HCT116 (cell line): ENCODE measurements around the gene VSX1. TPM values are rescaled to one million over a fixed set of nuclear protein-coding genes. Genes with fewer than 3 reads are reported as not detected.

Experiments
- ATAC-seq: fragments of 200-7000 bp; cut with Tn5 transposase; 2 replicates; pipeline ENCODE4 v1.9.1; 2020; ENCODE audit warnings: mild to moderate bottlenecking, moderate library complexity
- BruUV-seq: library from RNA; stranded (reverse); fragments of 400-500 nt; replicated peaks from 2 replicates; lab custom pipeline; 2021; lab: Mats Ljungman, UMichigan
- CTCF ChIA-PET: fragments of 300-600 bp; sonication (Branson Sonifier 250); formaldehyde crosslinking; loops from one replicate; lab custom pipeline; 2021; ENCODE audit warnings: antibody characterized with exemption; lab: Charles Lee
- POLR2A ChIA-PET: fragments of 300-600, 350-600 bp; sonication (Branson Sonifier 250); formaldehyde crosslinking; loops from one replicate; lab custom pipeline; 2021; ENCODE audit warnings: antibody characterized with exemption; lab: Charles Lee
- RAD21 ChIA-PET, 2 experiments: fragments of 300-600 bp; sonication (Branson Sonifier 250); formaldehyde crosslinking; loops; one replicate each; lab custom pipeline; 2023; ENCODE audit warnings: low total read pairs in 2 of 2; ENCODE audit not compliant: uncharacterized antibody in 2 of 2, unreplicated experiment in 2 of 2, low non-redundant PET in 1 of 2; lab: Charles Lee
- DNase-seq: peaks from one replicate; pipeline ENCODE4 v3.0.0-alpha.2; 2010; ENCODE audit warnings: low read depth, low spot score
- H2AFZ ChIP-seq: fragments of 200-600 bp; shearing (Covaris generic), sonication (generic); 2 replicates; pipeline ENCODE4 v1.6.1; 2017; ENCODE audit warnings: low read depth, mixed run types, mixed read lengths, antibody characterized with exemption, low read length; ENCODE audit not compliant: poor library complexity, severe bottlenecking
- H3K27ac ChIP-seq: 2 replicates; pipeline ENCODE4 v1.5.1; 2012; ENCODE audit warnings: low read depth, low read length
- H3K27me3 ChIP-seq: fragments of 200-600 bp; sonication (generic); 2 replicates; pipeline ENCODE4 v1.6.1; 2016; ENCODE audit warnings: mixed run types, low read length, mixed read lengths; ENCODE audit not compliant: insufficient read depth
- H3K36me3 ChIP-seq, 2 experiments: fragments of 200-500 bp in 1 of 2; fragments of 200-600 bp in 1 of 2; sonication (Bioruptor generic) in 1 of 2; sonication (generic) in 1 of 2; 2 replicates each; pipeline versions ENCODE4 v1.5.1 to v1.6.1; 2014 to 2016; ENCODE audit warnings: low read length in 2 of 2, inconsistent platforms in 1 of 2, mixed read lengths in 1 of 2, mixed run types in 1 of 2; ENCODE audit not compliant: insufficient read depth in 2 of 2, control insufficient read depth in 1 of 2
- H3K4me1 ChIP-seq, 2 experiments: fragments of 200-600 bp in 1 of 2; sonication (generic) in 1 of 2; 2 replicates each; pipeline versions ENCODE4 v1.5.1 to v1.6.1; 2012 to 2017; ENCODE audit warnings: low read length in 2 of 2, inconsistent platforms in 1 of 2, mild to moderate bottlenecking in 1 of 2, mixed read lengths in 1 of 2, mixed run types in 1 of 2, moderate library complexity in 1 of 2; ENCODE audit not compliant: insufficient read depth in 2 of 2, control insufficient read depth in 1 of 2
- H3K4me2 ChIP-seq: fragments of 200-600 bp; sonication (generic); 2 replicates; pipeline ENCODE4 v1.6.1; 2017; ENCODE audit warnings: mixed run types, low read length, mixed read lengths
- H3K4me3 ChIP-seq, 2 experiments: fragments of 200-600 bp in 1 of 2; sonication (generic) in 1 of 2; replicated peaks in 1 of 2; 2 replicates each; pipeline ENCODE4 v1.5.1; 2011 to 2016; ENCODE audit warnings: low read length in 2 of 2, control low read depth in 1 of 2, low read depth in 1 of 2, mild to moderate bottlenecking in 1 of 2, mixed read lengths in 1 of 2, mixed run types in 1 of 2
- H3K79me2 ChIP-seq: fragments of 200-600 bp; sonication (generic); 2 replicates; pipeline ENCODE4 v1.6.1; 2017; ENCODE audit warnings: mild to moderate bottlenecking, mixed run types, low read length, moderate library complexity, mixed read lengths; ENCODE audit not compliant: insufficient read depth
- H3K9ac ChIP-seq: fragments of 200-600 bp; sonication (generic); 2 replicates; pipeline ENCODE4 v1.6.1; 2016; ENCODE audit warnings: low read length, mixed read lengths
- H3K9me2 ChIP-seq: fragments of 200-600 bp; sonication (generic), shearing (Covaris generic); 2 replicates; pipeline ENCODE4 v1.6.1; 2017; ENCODE audit warnings: mixed run types, mild to moderate bottlenecking, moderate library complexity; ENCODE audit not compliant: insufficient read depth
- H3K9me3 ChIP-seq, 2 experiments: fragments of 200-500 bp in 1 of 2; fragments of 200-600 bp in 1 of 2; sonication (Bioruptor generic) in 1 of 2; sonication (generic) in 1 of 2; 2 replicates each; pipeline ENCODE4 v1.6.1; 2014 to 2017; ENCODE audit warnings: low read length in 2 of 2, mixed read lengths in 2 of 2, inconsistent platforms in 1 of 2, low read depth in 1 of 2, mild to moderate bottlenecking in 1 of 2, mixed run types in 1 of 2, moderate library complexity in 1 of 2; ENCODE audit not compliant: control insufficient read depth in 1 of 2, insufficient read depth in 1 of 2
- H4K20me1 ChIP-seq: fragments of 200-600 bp; sonication (generic), shearing (Covaris generic); 2 replicates; pipeline ENCODE4 v1.6.1; 2017; ENCODE audit warnings: mixed run types, mild to moderate bottlenecking, moderate library complexity; ENCODE audit not compliant: insufficient read depth
- CTCF ChIP-seq, 3 experiments: fragments of 200-600 bp in 1 of 3; sonication (generic) in 1 of 3; IDR thresholded peaks in 2 of 3; conservative IDR thresholded peaks in 1 of 3; 2 replicates each; pipeline ENCODE4 v1.5.1; 2012 to 2017; ENCODE audit warnings: low read depth in 2 of 3, low read length in 2 of 3, antibody characterized with exemption in 1 of 3, borderline replicate concordance in 1 of 3, control low read depth in 1 of 3, mild to moderate bottlenecking in 1 of 3, mixed read lengths in 1 of 3, mixed run types in 1 of 3, moderate library complexity in 1 of 3; ENCODE audit not compliant: insufficient read depth in 1 of 3
- EGR1 ChIP-seq: IDR thresholded peaks from 2 replicates; pipeline ENCODE4 v1.6.1; 2012; ENCODE audit warnings: low read depth
- EZH2 ChIP-seq: fragments of 200-600 bp; sonication (generic); IDR thresholded peaks from 2 replicates; pipeline ENCODE4 v1.6.1; 2017; ENCODE audit warnings: antibody characterized with exemption, mixed run types
- POLR2A ChIP-seq: IDR thresholded peaks from 2 replicates; pipeline ENCODE4 v1.7.0; 2011; ENCODE audit warnings: borderline replicate concordance; ENCODE audit not compliant: insufficient read depth, insufficient read length; ENCODE audit errors: extremely low read depth
- RAD21 ChIP-seq: IDR thresholded peaks from 2 replicates; pipeline ENCODE4 v1.6.1; 2012; ENCODE audit warnings: low read depth, mild to moderate bottlenecking
- ZFX ChIP-seq: fragments of 450-650 bp; IDR thresholded peaks from 2 replicates; pipeline ENCODE4 v1.6.1; 2017
- intact Hi-C: fragments of 100-400 bp; cut with micrococcal nuclease; formaldehyde crosslinking; loops from 2 replicates; pipeline ENCODE4 v1.10.0; 2022
- total RNA-seq: library from RNA; stranded (reverse); gene quantifications from one replicate; pipeline ENCODE4 v1.2.1, GENCODE V29; 2021; ENCODE audit not compliant: unreplicated experiment

VSX1 gene
- total RNA-seq, 1 experiment from 2014 or later: not detected

GRCh38 chr20:25065625-25066338 is 16.2 kb downstream of the VSX1 start:
- Histone ChIP-seq H3K27me3 (peaks cover 64% of the 10 kb centered on the region), H3K27ac (no peak overlapping the region), H3K36me3 (no peaks in the 10 kb centered on the region), H3K4me3 (no peak overlapping the region), H3K79me2 (no peaks in the 10 kb centered on the region), H3K9ac (no peak overlapping the region), H3K4me1 (no peaks in the 10 kb centered on the region), H3K9me3 (no peaks in the 10 kb centered on the region), H3K4me2 (no peak overlapping the region), H3K9me2 (no peaks in the 10 kb centered on the region), H2AFZ (no peak overlapping the region), H4K20me1 (no peaks in the 10 kb centered on the region)
- POLR2A ChIA-PET: no interaction called here
- DNase-seq (peak; percentile 31), ATAC-seq (peak; percentile 82)
- no TSS peak for BruUV-seq
- peak; percentile 80 for TF ChIP-seq RAD21
- no peak for TF ChIP-seq POLR2A
- no peak for TF ChIP-seq EZH2
- peak; percentile 61 to 75 (median 74) for TF ChIP-seq CTCF (IDR thresholded peaks at IDR 0.05 in 2 of 3, conservative IDR thresholded peaks at IDR 0.05 in 1 of 3; ENCODE audit: borderline replicate concordance in 1 of 3, insufficient read depth in 1 of 3, low read depth in 2 of 3, low read length in 2 of 3)
- no peak for TF ChIP-seq ZFX
- TF ChIP-seq EGR1: no peak
- RAD21 ChIA-PET: interaction anchor here (0.8 to 1.0 kb wide), 2 partner anchors 71 to 72 kb away, joined by 3 to 4 read pairs; no protein-coding TSS in a partner anchor
- CTCF ChIA-PET: interaction anchor here (1.2 to 5.4 kb wide), 3 partner anchors 20 to 135 kb away, joined by 4 to 31 read pairs (median 4); no protein-coding TSS in a partner anchor
- intact Hi-C loops: loop anchor here (1.0 to 10.0 kb wide), 2 partner anchors 71 to 329 kb away; partner anchors contain the start of gene ABHD12
